CD4-positive, alpha-beta T cell treated with Interleukin-6 at 100 ng/mL for 8 hours (primary cell): ENCODE measurements around the gene MAP3K5.
"Not testable (repeated sequence)": the region's sequence is repeated elsewhere in the genome, so short reads cannot be mapped to it uniquely, and the experiment has no call there.

Source experiments
- DNase-seq: peaks from one replicate; pipeline ENCODE4 v3.0.0-alpha.2; 2020; ENCODE audit warnings: mixed read lengths, low spot score

Gene MAP3K5

DNA sequence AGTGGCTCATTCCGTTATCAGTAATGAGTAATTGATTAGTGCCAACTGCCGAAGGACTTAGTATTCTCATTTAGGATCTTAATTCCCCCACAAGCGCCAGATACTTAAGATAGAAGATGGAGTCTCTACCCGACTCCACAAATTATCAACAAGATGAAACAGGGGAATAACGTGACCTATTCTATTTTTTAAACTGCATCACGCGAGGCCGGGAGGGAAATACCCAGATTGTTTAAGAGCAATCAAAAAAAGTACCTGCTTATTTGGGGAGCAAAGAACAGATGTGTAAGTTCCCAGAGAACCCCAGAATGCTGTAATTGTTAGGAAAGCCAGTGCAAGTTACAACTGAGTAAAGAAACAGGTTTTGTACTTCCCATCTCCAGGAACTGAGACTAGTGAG, 1.1 kb upstream of the MAP3K5 start:
- DNase-seq, result no peak

DNA sequence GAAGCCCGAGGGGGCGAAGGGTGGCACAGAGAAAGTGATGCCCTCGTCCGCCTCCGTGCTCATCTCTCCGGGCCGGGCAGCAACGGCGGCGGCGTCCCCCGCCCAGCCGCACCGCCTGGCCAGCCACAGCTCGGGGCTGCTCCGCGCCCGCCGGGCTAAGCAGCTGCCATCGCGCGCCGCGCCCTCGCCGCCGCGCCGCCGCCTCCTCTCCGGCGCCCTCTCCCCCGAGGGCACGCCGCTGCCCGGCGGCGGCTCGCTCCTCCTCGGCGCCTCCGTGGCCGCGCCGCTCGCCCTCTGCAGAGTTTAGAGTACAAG, 225 bp downstream of the MAP3K5 start:
- DNase-seq, result peak; percentile 31

DNA sequence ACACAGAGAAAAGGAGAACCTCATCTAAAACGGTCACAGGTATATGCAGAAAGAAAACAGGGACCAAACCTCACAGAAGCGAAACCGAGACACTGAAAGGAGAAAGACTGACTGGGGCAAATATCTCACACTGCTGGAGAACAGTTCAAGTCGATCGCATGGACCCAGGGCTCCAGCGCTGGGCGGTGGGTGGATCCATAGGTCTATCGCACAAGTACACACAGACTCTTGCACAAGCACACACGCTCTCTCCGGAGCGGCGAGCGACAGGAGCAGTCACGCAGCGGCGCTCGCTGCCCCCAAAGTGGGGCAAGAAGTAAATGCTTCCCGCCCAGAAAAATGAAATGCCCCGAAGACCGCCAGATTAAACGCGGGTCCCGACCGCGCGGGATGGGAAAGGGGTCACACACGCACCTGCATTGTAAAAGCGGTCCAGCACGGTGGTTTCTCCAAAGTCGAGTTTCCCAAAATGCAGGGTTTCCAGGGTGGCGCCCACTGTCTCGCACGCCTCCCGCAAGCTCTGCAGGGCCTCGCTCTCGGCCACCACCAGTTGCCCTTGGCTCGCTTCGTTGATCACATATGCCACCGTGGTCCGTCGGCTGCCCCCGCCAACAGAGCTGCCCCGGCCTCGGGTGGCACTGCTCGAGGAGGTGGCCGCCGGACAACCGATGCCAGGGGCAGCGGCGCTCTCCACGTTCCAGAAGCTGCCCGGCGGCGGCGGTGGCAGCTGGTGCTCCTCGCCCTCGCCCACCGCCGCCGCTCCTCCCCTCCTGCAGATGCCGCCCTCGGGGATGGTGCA, 782 bp downstream of the MAP3K5 start:
- peak; percentile 45 for DNase-seq

DNA sequence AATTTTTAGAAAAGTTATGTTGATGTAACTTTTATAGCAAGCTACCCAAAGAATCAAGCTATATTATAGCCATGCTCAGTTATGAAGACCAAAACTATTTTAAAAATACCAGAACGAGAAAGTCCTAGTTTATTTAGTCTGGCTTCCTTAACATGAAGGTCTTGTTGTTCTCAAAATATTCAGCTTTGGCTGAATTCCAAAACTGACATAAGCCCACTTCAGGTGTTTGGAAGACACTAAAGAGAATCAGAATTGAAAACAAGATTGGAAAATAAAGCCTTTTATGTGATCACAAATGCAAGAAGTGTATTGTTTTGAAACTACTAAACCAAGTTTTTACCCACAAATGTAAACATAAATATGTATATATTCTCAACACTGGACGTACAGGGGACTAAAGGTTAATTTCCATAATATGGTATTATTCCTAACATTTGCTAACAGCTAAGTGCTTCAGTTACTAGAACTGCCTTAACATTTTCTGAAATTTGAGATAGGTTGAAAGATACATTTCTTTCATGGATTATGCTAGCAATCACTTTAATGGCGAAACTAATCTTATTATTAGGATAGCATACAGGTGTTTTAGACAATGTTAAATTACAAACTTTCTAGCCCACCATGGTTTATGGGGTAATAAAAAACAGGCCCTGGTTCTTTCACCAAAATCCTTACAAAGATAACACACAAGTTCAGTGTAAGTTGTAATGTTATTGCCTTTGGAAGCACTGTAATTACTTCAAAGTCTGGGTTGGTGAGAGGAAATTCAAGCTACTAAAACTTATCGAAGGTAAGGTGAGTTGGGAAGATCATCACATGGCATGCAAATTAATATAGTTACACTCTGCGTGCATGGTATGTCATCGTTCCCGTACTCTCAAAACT, 1.6 kb downstream of the MAP3K5 start:
- no peak for DNase-seq

DNA sequence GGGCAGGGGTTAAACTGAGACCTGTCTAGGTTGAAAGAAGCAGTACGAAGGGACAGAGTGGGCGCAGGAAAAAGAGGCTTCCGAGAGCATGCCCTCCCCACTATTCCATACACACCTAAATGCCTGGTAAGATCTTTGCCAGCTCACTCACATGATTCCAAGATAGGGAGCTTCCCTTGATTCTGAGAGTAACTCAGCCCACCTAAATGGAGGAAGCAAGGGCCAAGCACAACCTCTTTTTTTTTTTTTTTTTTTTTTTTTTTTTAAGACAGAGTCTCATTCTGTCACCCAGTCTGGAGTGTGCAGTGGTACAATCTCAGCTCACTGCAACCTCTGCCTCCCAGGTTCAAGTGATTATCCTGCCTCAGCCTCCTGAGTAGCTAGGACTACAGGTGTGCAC, 2.8 kb downstream of the MAP3K5 start:
- not testable (repeated sequence) for DNase-seq

DNA sequence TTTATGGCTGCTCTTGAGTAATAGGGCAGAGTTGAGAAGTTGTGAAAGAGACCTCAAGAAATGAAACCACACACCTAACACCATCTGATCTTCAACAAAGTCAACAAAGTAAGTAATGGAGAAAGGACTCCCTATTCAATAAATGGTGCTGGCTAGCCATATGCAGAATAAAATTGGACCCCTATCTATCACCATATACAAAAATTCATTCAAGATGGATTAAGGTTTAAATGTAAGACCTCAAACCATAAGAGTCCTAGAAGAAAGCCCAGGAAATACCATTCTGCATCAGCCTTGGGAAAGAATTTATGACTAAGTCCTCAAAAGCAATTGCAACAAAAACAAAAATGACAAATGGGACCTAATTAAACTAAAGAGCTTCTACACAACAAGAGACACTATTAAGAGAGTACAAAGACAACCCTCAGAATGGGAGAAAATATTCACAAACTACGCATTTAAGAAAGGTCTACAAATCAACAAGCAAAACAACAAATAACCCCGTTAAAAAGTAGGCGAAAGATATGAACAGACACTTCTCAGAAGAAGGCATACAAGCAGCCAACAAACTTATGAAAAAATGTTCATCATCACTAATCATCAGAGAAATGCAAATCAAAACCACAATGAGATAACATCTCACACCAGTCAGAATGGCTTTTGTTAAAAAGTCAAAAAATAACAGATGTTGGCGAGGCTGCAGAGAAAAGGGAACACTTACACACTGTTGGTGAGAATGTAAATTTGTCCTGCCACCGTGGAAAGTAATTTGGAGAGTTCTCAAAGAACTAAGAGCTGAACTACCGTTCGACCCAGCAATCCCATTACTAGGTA, 4.0 kb downstream of the MAP3K5 start:
- DNase-seq, result peak; percentile 27

DNA sequence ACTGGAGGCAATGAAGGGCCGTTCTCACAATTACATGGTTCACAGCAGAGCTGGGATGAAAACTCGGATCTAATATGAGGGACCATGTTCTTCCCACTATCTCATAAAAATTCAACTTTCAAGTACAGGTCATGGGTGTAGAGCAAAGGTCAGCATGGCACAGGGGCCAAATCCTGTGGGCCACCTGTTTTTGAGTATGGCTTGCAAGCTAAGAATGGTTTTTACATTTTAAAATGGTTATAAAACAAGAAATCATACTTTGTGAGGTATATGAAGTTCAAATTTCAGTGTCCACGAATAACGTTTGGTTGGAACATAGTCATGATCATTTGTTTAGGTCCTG, 4.6 kb downstream of the MAP3K5 start:
- DNase-seq, result no peak

DNA sequence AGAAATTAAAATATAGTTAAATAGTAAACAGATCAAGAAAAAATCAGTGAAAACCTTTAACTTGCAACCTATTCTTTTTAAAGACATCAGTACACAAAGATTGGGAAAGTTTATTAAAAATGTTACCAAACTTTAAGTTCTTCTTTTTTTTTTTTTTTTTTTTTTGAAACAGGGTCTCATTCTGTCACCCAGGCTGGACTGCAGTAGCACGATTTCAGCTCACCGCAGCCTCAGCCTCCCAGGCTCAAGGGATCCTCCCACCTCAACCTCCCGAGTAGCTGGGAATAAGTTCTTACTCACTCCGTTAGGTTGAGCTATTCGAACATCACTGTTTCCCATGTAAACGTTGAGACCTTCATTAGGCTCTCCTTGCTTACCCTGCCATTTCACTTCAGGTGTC, 5.6 kb downstream of the MAP3K5 start:
- no peak for DNase-seq

DNA sequence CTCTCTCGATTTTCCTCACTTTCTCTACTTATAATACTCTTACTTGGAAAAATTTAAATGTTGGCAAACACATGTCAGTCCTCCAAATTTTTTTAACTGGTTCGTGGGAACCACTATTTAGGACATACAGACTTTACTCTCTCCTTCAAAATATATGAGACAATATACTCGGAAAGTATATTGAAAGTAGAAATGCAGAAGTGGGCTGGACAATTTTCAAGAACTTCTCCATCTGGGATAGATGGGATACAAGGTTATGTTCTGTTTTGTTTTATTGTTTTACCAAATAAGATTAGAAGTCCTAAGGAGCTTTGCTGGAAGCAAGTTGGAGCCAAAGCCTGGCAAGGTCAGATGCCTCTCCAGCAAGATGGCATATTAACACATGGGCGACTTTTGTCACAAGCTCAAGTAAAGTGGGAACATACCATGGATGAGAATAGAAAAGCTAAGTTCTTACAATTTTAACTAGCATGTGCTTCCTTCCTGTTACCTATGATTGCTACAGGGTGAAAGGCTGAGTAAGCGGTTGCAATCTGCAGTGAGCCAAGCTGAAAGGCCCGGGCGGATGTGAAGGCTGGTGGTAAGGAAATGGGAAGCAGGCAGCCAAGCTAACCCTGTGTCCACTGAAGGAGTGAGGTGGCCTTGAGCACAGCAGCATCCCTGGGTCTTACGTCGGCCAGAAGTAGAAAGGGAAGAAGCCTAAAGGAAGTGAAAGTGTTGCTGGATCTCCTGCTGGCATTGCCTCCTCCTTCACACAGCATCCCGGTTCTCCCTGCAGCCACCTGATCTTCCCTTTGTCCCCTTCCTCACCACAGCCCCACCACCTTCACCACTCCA, 7.1 kb downstream of the MAP3K5 start:
- peak; percentile 52 for DNase-seq

DNA sequence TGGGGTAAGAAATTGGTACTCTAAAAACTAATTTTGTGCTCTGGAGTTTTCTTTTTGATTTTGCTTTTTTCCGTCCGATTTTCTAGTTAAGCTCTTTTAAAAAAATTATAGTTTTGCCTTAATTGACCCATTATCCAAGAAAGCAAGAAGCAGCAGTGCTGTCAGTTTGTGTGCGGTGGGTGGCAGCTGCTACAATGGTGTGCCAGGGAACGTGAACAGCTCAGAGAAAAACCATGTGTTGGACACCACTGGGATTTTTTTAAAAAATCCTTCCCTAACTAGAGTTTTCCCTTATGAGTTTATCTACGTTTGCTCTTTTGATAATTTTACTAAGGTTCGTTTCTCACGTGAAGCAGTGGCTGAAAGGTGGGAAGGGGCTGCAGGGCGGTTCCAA, 8.0 kb downstream of the MAP3K5 start:
- DNase-seq, result no peak

DNA sequence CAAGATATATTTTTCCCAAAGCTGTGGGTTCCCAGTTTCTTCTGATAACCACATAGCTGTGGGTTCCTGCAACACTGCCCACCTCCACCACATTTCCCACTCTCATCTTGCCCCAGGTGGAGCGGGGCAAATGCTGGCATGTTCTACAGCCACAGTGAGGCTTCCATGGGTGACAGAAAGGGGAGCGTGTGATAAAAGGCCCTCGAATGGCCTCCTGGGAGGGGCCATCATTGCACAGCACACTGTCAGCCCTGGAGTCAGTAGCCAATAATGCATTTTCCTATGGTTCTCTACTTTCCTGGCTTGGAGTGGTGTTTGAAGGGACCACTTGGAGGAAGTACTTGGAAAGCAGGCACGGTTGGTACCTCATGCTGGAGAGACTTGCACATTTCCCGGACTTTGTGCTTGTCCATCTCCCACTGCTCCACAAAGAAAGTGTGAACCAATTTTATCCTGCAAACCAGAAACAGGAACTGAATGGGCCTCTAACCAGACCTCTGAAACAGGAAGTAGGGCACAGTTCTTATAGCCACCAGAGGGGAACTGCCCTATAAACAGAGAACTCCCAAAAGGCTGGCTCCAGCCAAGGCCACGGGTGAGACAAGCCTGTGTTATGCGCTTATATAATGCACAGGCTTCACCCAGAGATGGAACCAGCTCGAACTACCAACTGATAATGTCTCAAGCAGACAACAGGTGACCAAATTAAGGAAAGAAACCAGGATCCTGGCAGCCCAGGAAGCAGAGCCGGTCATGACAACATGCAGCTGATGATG, 8.6 kb downstream of the MAP3K5 start:
- no peak for DNase-seq

DNA sequence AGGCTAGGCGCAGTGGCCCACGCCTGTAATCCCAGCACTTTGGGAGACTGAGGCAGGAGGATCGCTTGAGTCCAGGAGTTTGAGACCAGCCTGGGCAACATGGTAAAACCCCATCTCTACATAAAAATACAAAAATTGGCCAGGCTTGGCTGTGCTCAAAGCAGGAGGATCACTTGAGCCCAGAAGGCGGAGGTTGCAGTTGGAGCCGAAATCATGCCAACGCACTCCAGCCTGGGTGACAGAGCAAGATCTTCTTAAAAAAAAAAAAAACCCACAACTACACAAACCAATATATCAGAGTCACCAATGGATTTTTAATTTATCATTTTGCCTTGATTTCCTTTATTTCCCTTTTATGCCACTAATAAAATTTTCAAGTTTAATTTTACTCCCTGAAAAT, 9.3 kb downstream of the MAP3K5 start:
- DNase-seq, result no peak

DNA sequence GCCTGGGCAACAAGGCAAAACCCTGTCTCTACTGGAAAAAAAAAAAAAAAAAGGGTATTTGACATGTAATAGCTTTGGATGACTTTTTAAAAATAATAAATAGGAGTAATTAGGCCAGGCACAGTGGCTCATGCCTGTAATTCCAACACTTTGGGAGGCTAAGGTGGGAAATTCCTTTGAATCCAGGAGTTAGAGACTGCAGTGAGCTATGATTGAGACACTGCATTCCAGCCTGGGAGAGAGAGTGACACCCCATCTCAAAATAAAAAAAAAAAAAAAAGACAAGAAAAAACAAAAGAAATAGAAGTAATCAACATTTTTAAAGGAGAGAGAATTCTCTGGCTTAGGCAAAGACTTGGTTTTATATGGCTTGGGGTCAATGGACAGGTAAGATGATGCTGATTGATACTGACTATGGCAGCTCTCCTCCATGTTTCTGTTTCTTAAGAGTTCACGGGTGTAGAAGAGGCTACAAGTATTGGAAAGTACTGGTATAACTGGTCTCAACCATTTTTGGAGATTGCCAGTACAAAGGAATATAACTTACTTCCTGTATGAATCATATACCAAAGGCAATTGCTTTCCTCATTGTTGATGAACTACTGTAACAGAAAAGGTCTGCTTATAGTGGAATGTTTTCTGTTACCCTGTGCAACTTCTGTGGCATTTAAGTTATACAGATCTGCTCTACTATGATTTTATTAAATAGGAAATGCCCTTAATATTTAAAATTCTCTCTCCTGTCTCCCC, 10.1 kb downstream of the MAP3K5 start:
- DNase-seq, result no peak

DNA sequence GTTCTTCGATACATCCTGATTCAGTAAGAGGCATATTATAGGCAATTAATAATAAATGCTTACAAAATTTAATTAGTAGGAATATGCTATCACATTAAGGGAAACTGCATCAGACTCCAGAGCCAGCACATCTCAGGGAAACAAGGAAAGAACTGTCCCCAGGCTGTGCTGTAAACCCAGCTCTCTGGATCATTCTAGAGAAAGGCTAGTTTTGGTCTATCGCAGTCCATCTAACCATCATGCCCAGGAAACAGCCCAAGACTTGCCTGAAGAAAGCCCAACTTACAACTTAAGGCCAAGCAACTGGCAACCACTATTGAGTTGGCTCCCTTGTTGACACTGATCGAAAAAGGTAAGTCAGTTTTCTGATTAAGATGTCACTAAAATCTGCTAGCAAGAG, 11.3 kb downstream of the MAP3K5 start:
- no peak for DNase-seq

DNA sequence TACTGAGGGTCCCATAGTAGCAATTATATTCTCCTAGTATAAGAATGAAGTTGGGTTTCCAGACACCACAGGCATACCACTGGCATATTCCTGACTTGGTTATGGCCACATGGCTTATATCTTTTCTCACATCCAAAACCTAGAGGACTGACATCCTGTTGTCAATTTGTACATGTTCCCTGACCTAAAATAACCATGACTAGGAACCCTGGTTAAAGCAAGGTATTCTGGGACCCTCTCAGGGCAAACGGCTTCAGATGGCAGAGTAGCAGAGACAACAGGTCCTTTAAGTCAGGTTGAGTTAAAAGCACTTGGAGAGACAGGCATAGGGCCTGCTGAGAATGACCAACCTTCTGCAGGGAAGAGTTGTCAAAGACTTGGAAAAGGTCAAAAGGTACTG, 12.6 kb downstream of the MAP3K5 start:
- DNase-seq, result no peak

DNA sequence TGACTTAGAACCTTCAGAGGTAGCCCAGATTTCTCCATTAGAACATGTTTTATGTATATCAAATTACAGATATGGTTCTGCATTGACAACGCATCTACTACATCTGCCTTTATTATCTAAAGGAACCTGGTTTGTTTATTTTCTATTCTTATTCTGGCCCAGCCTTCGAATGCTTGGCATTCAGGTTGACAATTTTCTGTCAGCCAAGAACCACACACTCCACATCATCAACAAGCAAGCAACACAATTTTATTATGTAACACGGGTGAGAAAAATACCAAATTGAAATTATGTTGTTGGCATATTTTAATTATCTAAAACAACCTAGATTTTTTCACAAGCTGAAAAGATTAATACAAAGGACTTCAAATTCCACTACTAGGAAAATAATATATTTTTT, 14.6 kb downstream of the MAP3K5 start:
- no peak for DNase-seq

DNA sequence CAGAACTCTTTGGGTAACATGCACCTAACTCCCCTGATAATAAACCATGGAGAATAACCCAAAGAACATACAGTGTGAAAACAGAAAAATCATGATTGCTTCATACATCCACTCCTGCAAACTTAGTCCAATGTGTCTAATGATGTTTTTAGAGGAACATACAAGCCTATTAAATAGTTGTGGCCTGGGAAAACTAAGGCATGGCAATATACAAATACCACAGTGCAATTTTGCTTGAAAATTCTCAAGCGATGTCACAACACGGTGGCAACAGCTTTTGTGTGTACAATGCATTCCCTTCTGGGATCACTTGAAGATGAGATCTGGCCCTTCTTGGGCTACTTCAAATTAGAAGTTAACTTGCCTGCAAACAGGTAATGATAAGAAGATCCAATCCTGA, 16.7 kb downstream of the MAP3K5 start:
- DNase-seq, result no peak

DNA sequence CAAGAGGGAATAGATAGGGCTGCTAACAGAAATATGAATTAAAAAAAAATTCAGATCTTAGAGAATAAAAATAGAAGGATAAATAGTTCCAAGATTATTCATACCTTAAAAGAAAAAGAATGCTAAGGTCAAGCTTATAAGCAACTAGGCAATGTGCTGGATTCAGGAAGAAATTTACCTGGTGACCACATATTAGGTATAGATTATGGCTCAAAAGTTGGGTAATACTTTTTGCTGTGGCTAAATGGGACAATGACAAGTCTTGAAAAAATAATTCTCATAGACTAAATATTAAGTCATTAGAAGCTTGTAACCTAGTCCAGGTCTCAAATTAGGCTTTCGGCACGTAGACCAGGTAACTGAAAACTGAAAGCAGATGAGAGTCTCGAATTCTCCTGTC, 17.2 kb downstream of the MAP3K5 start:
- DNase-seq, result no peak

DNA sequence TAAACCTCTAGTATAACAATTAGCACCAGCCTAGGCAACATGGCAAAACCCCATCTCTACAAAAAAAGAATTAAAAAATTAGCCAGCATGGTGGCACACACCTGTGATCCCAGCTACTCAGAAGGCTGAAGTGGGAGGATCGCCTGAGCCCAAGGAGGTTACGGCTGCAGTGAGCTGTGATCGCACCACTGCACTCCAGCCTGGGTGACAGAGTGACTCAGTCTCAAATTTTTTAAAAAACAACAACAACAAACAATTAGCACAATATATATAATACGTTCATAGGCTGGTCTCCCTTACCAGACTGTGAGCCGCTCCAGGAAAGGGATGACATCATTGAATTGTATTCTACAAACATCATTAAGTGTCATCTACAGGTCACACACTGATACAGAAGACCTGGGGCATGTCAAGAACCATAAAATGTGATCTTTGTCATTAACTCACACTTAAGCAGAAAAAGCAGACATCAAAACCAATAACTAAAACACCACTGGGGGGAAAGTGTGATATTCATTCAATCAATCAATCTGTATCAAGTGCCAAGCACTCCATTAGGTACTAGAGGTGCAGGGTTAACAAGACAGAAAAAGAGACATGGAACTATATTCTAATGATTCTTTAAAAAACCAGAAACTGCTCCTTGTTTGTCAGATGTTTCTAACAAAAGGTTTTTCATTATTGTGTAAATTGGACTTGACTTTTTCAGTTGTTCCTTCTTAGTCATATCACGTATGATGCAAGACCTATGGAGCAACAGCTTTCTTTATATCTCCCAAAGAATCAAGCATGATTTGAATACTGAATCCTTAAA, 17.8 kb downstream of the MAP3K5 start:
- no peak for DNase-seq

DNA sequence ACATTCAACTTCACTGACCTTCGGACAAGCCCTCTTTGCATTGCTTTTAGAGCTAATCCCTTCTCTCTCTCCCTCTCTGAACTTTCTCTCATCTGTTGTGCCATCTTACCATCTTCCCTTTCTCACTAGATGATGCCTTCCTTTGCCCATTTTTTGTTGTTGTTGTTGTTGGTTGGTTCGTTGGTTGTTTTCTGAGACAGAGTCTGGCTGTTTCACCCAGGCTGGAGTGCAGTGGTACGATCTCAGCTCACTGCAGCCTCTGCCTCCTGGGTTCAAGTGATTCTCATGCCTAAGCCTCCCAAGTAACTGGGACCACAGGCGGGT, 18.8 kb downstream of the MAP3K5 start:
- no peak for DNase-seq
